GM12874 (cell line): ENCODE results near the gene HRH1.

Source experiments
- CTCF ChIP-seq: IDR thresholded peaks from 2 replicates; pipeline ENCODE4 v1.5.1; 2011; ENCODE audit warnings: low read depth, mild to moderate bottlenecking, control low read depth, low read length, moderate library complexity; ENCODE audit not compliant: insufficient read depth

Gene HRH1

GRCh38 chr3:11205881-11206280 lies 51.6 kb downstream of the HRH1 start:
- peak; percentile 26; the same call in 1 of the 2 replicates for TF ChIP-seq CTCF

DNA sequence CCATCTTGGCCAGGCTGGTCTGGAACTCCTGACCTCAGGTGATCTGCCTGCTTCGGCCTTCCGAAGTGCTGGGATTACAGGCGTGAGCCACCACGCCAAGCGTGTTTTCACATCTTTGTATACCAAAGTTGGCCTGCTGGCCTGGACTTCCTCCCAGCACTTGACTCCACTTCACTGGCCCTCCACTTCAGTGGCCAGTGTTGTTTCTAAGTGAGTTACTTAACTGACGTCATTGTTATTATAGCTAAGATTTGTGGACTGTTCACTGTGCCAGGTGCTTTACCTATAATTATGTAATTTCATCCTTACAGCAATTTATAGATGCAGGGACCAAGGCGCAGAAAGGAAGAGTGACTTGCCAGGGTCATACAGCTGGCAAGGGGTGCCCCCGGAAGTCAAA lies 52.0 kb downstream of the HRH1 start:
- no peak for TF ChIP-seq CTCF

GRCh38 chr3:11206953-11207352 lies 52.7 kb downstream of the HRH1 start:
- no peak for TF ChIP-seq CTCF

DNA sequence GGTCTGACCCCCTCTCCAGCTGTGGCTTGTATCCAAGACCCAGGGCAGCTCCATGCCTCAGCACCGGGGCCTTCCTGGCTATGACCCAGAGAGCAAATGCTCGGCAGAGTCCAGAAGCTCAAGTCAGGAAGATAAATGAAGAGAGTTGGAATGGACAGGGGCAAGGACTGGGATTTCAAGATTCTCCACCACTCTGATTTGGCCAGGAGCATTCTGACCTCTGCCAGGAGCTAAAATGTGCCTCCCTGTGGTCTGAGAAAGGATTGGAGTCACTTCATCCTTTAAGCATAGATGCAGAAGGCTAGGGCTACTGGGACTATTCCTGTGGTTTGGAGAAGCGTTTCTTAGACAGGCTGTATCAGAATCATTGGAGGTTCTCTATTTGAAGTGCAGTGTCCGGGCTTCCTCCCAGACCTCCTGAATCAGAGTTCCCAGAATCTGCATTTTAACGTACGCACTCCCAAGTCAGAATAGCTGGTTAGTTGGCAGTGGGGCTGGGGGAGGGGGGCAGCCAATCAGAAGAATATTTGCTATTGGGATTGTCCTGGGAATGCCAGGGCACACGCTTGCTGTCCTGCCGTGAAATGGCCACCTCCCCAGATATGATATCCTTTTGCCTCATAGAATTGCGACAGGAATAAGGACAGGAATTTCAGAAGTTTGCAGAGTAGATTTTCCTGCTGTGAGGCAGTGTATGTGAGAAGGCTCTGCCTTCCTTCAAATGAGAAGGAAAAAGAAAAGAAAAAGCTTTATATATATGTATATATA lies 57.4 kb downstream of the HRH1 start:
- no peak for TF ChIP-seq CTCF

DNA sequence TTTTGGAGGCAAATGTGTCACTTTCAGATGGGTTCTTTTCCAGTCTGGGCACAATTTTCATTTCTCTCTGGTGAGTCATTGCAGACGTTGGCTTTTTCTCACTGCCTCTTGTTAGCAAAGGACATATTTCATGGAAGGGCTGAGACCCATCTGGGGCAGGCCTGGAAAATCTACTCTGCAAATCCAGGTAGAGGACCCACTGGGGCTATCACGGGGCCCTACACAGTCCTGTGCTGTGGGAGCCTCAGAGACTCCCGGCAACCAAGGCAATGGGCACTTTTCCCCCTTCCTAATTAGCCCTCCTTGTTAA lies 58.0 kb downstream of the HRH1 start:
- TF ChIP-seq CTCF, result no peak

- TF ChIP-seq CTCF, result no peak
Measured at GRCh38 chr3:11212784-11213183, 58.5 kb downstream of the HRH1 start.

DNA sequence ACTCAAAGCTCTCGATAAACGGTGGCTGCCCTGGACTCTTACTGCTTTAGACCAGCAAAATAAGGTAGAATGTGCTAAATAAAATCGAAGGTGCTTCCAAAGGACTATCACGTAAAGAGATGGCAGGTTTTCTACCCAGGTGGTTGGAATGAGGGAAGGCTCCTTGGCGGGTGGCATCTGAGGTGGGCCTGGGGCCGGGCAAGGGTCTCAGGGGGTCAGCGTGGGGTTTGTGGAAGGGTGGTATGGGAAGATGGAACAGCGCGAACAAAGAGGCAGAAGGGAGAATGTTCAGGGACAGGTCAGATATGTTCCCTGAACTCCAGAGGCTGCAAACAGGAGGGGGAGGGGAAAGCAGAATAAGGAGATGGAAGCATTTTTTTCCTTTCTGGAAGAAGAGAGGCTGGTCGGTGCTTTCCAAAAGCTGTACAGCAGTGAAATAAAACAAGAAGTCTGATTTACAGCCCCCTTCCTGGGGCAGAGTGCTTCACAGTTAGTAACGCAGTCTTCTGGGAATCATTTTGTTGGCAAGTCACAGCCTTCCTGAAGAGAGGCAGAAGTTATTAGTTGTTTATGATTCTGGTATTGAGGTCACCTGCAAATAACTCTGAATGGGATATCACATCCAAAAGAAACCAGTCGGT lies 59.6 kb downstream of the HRH1 start:
- no peak for TF ChIP-seq CTCF
